Erythroblast (primary cell): ENCODE results near the gene PIP5K1C.

Experiments used
- DNase-seq, 2 experiments: peaks; one replicate each; lab custom pipeline; 2025; lab: John Stamatoyannopoulos, UW
- GATA1 ChIP-seq: IDR thresholded peaks from 2 replicates; pipeline ENCODE4 v1.6.1; 2011; ENCODE audit warnings: low read depth, mild to moderate bottlenecking, control low read depth, low read length, moderate library complexity
- POLR2A ChIP-seq: IDR thresholded peaks from 2 replicates; pipeline ENCODE4 v1.6.1; 2011; ENCODE audit warnings: mild to moderate bottlenecking, low read length

The PIP5K1C gene

DNA sequence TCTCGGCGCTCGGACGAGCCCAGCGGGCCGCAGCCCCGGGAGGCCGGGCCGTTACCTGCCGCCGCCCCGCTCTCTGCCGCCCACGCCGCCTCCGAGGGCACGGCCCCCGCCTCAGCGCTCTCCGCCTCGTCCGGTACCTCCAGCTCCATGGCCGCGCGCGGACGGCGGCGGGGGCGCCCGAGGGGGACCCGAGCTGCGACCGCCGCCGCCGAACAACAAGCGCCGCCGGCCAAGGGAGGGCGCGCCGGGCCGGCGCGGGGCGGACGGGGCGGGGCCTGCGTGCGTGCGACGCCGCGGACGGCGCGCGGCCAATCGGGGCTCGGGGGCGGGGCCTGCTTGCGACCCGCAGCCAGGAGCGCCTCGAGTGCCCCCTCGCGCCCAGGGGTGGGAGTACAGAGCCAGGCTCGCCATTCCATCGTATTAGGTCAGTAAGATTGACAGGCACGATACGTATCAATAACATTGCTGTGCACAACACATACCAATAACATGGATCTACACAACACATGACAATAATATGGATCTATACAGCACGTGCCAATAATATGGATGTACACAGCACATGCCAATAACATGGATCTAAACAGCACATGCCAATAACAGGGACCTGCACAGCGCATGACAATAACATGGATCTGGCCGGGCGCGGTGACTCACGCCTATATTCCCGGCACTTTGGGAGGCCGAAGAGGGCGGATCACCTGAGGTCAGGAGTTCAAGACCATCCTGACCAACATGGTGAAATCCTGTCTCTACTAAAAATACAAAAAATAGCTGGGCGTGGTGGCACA lies at the start of gene PIP5K1C:
Gene PIP5K1C, minus strand, starts transcription at position 227 of the 791 bp plus-strand sequence. Its CDS starts 78 bp downstream, at position 149.
- TF ChIP-seq GATA1, result no peak
- no peak for TF ChIP-seq POLR2A
- DNase-seq, result peak; percentile 90 to 97

- DNase-seq, result no peak
- TF ChIP-seq GATA1 (no peak), POLR2A (no peak)
Observed at GRCh38 chr19:3748965-3749364, 48.7 kb upstream of the PIP5K1C start.

- no peak for TF ChIP-seq POLR2A
- no peak for TF ChIP-seq GATA1
- no peak for DNase-seq
Observed at GRCh38 chr19:3746371-3747056, 46.2 kb upstream of the PIP5K1C start.

DNA sequence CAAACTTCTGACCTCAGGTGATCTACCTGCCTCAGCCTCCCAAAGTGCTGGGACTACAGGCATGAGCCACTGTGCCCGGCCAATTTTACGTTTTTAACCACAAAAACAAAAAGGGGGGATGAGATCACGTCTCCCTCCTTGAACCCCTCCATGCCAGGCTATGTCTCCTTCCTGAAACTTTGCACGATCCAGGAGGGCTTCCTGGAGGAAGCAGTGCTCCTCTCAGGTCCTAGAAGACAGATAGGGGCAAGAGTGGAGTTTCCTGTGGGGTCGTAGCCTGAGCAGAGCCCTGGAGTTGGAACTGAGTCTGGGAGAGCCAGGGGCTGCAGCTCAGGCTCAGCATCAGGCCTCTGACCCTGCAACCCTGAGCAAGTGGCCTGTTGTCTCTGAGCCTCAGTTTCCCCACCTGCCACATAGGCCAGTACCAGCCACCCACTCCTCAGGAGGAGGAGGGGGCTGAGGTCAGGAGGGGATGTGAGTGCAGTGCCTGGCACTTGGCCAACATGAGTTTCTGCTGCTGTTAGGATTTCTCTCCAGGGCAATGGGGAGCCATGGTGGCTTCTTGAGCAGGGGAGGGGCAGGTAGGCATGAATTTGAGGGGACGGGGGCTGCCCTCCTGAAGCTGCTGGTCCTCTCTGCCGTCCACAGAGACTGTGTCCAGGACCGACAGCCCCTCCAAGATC lies 45.2 kb upstream of the PIP5K1C start:
- no peak for TF ChIP-seq POLR2A
- TF ChIP-seq GATA1, result no peak
- no peak for DNase-seq

DNA sequence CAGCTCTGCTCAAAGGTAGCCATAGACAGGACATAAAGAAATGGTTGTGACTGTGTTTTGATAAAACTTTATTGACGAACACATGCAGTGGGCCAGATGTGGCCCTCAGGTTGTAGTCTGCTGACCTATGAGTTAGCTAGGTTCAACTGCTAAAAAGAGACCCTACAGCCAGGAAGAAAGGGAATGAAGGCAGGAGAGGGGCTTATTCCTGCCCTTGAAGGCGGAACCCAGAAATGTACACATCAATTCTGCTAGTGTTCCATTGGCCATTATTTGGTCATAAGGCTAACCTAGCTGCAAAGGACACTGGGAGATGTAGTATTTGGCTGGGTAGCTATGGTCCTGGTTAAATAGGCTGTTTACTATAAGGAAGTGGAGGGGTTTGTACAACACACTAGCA lies 43.2 kb upstream of the PIP5K1C start:
- DNase-seq, result no peak
- TF ChIP-seq POLR2A (no peak), GATA1 (no peak)

DNA sequence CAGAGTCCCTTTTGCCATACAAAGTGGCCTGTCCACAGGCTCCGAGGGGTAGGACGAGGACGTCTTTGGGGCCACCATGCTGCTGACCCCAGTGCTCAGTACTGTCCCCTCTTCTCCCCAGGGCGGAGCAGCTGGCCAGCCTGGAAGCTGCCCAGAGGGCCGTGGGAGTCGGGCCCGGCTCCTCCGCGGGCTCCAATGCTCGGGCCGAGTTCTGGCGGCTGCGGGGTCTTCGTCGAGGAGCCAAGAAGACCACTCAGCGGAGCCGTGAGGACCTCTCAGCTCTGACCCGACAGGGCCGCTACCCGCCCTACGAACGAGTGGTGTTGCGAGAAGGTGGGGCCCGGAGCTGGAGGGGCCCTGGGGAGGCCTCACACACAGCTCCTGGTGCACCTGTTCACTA lies 40.2 kb upstream of the PIP5K1C start:
- no peak for DNase-seq
- TF ChIP-seq GATA1 (no peak), POLR2A (no peak)

DNA sequence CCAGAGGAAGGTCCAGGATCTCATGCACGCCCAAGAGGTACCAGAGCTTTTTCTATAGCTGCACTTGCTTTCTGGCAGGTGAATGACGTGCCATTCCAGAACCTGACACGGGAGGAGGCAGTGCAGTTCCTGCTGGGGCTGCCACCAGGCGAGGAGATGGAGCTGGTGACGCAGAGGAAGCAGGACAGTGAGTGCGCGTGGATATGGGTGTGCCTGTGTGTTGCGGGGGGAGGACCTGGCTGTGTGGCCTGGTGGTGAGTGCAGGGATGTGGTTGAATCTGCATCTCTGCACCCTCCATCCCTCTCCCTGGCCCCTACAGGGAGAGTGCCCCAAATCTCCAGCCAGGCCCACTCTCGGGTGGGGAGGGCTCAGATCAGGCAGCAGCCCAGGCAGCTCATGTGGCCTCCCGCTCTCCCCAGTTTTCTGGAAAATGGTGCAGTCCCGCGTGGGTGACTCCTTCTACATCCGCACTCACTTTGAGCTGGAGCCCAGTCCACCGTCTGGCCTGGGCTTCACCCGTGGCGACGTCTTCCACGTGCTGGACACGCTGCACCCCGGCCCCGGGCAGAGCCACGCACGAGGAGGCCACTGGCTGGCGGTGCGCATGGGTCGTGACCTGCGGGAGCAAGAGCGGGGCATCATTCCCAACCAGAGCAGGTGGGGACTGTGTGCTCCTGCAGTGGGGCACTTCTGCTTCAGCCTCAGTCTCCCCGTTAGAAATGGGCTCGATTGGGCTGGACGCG lies 38.4 kb upstream of the PIP5K1C start:
- no peak for DNase-seq
- TF ChIP-seq POLR2A (no peak), GATA1 (no peak)

DNA sequence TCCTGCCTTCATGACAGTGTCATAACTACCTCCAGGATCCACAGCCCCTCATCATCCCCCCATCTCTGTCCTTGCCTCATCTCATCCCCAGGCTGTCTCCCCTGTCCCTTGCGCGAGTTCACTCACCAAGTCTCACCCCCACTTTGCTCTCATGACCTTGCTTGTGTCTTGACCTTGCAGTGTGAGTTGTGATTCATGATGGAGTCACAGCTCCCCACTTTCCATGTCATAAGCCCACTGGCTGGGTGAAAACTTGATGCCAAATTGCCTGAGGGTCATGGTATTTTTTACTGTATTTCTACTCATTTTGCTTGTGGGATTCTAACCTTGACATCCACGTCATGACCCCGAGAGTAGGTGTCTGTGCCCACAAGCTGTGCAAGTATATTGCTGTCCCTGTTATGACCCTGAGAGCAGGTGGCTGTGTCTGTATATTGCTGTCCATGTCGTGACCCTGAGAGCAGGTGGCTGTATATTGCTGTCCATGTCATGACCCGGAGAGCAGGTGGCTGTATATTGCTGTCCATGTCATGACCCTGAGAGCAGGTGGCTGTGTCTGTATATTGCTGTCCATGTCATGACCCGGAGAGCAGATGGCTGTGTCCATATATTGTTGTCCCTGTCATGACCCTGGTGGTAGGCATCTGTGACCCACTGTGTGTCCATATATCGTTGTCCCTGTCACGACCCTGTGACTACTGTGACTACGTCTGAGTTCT lies 37.4 kb upstream of the PIP5K1C start:
- TF ChIP-seq GATA1, result no peak
- no peak for TF ChIP-seq POLR2A
- DNase-seq, result no peak

DNA sequence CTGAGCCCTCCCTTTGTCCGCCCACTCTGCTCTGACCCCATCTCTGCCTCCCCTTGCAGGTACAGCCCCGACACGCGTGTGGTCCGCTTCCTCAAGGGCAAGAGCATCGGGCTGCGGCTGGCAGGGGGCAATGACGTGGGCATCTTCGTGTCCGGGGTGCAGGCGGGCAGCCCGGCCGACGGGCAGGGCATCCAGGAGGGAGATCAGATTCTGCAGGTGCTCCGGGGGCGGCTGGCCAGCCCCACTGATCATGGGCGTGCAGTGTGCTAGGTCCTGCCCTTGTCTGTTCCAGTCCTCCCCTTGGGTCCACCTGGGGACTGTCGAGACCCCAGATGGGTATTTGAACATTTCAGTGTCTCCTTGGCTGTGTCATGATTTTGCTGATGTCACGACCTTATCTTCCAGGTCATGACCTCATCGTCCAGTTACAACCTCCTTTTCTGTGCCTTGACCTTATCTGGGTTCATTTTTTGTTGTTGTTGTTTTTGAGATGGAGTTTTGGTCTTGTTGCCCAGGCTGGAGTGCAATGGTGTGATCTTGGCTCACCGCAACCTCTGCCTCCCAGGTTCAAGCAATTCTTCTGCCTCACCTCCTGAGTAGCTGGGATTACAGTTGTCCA lies 35.9 kb upstream of the PIP5K1C start:
- DNase-seq, result no peak
- TF ChIP-seq POLR2A (no peak), GATA1 (no peak)

DNA sequence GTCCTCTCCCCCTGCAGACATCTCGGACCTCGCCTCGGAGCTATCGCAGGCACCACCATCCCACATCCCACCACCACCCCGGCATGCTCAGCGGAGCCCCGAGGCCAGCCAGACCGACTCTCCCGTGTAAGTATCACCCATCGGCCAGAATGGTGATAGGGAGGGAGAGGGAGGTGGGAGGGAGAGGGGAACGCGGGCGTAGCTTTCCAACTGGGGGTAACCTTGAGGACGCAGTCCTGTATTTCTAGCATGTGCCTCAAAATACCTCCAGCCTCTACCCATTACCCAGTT lies 34.0 kb upstream of the PIP5K1C start:
- no peak for DNase-seq
- TF ChIP-seq POLR2A, result no peak
- TF ChIP-seq GATA1, result no peak

- DNase-seq, result no peak
- no peak for TF ChIP-seq POLR2A
- no peak for TF ChIP-seq GATA1
Observed at GRCh38 chr19:3733549-3734309, 33.5 kb upstream of the PIP5K1C start.

GRCh38 chr19:3732108-3732507 lies 31.8 kb upstream of the PIP5K1C start:
- TF ChIP-seq POLR2A, result no peak

More at GRCh38 chr19:3732108-3732507, 31.8 kb upstream of the PIP5K1C start:
- DNase-seq, result no peak
